ENCODE results near the gene S100A2. TPM values are rescaled to one million over a fixed set of nuclear protein-coding genes. Genes with fewer than 3 reads are reported as not detected.
A peak's percentile ranks its signal among the peaks of the same experiment; 100 is the strongest.

Gene S100A2
- total RNA-seq, 1 experiment from 2014 or later = 147 TPM

DNA sequence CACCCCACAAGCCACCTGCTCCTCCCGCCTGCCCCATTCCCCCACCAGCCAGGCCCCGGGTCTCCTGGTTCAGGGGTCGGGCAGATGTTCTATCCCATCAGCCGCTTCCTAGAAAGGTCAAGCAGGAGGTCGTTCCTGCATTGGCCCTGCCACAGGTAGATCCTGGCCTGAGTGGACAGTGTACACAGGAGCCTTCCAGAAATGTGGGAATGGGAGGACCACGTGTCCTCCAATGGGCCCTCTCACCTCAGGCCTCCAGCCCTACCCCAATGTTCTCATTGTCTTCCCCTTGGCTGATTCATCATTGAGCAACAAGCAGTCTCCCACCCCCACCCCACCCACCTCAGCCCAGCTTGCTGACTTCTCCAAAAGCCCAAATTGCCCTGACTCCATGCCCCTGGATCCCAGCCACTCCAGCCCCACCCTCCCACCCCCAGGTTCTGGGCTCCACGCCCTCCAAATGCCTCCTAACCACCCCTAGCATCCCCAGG, 45.2 kb upstream of the S100A2 start:
- H3F3A ChIP-seq (ENCODE audit: insufficient read depth, low read depth) = peaks cover 59% of the 10 kb centered on the region
- BruUV-seq (replicated peaks) = no TSS peak
- intact Hi-C loops (cut with micrococcal nuclease; ENCODE audit: unreplicated experiment) = no loop called here
- ChIA-PET CTCF (interaction anchor here (0.6 to 2.6 kb wide), 2 partner anchors 16 to 24 kb away, joined by 5 to 19 read pairs; partner anchors contain the start of gene S100A13), POLR2A (ENCODE audit: unreplicated experiment) (interaction anchor here (0.6 to 1.6 kb wide), 6 partner anchors 16 to 1663 kb away, joined by 4 to 16 read pairs (median 6); partner anchors contain the start of gene S100A13)
- H3K79me2 ChIP-seq (ENCODE audit: low read depth) = peaks cover 69% of the 10 kb centered on the region
- peak overlapping the region; percentile 96 for H3K27ac ChIP-seq
- TF ChIP-seq CTCF (conservative IDR thresholded peaks at IDR 0.05) (no peak), EZH2 (IDR thresholded peaks at IDR 0.05; ENCODE audit: low read depth) (no peak)
- H4K20me1 ChIP-seq (ENCODE audit: insufficient read depth) = no peaks in the 10 kb centered on the region
- no peaks in the 10 kb centered on the region for H3K9me2 ChIP-seq (ENCODE audit: insufficient read depth)
- peak overlapping the region; percentile 89; the same call in 1 of the 2 replicates for H3K4me3 ChIP-seq
- no peak overlapping the region for H2AFZ ChIP-seq
- peak overlapping the region; percentile 84 for H3K4me2 ChIP-seq
- peaks cover 20% of the 10 kb centered on the region for H3K36me3 ChIP-seq (ENCODE audit: low read depth)
- H3K4me1 ChIP-seq (replicated peaks; ENCODE audit: insufficient read depth) = peaks cover 71% of the 10 kb centered on the region
- no peaks in the 10 kb centered on the region for H3K9me3 ChIP-seq (ENCODE audit: insufficient read depth, low read depth)
- DNase-seq = peak; percentile 46 to 61
- H3K27me3 ChIP-seq (ENCODE audit: insufficient read depth, low read depth) = no peaks in the 10 kb centered on the region

GRCh38 chr1:153610334-153610733, 44.7 kb upstream of the S100A2 start:
- POLR2A ChIA-PET (ENCODE audit: unreplicated experiment) = interaction anchor here (0.6 to 1.6 kb wide), 5 partner anchors 17 to 1663 kb away, joined by 4 to 16 read pairs (median 6); partner anchors contain the start of gene S100A13

DNA sequence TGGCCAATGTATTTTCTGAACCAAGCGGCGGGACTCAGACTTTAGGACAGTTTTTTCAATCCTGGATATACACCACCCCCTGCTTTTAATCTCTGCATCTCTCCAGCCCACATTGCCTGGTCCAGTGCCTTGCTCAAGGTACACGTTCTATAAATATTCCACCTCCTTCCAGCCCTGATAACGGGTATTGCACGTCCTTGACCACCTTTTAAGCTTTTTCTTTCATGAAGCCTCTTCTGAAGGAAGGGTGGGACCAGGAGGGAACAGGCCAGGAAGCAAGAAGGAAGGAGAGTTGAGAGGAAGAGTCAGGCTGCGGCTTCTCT, 43.9 kb upstream of the S100A2 start:
- Histone ChIP-seq H3F3A (ENCODE audit: insufficient read depth, low read depth) (peaks cover 68% of the 10 kb centered on the region), H3K79me2 (ENCODE audit: low read depth) (peaks cover 56% of the 10 kb centered on the region), H3K4me3 (peak overlapping the region; percentile 56), H4K20me1 (ENCODE audit: insufficient read depth) (no peaks in the 10 kb centered on the region), H3K27me3 (ENCODE audit: insufficient read depth, low read depth) (no peaks in the 10 kb centered on the region), H3K4me2 (peak overlapping the region; percentile 84), H2AFZ (0 out of 2 replicates have a peak overlapping the region, but pooled peaks have one; percentile 25), H3K4me1 (replicated peaks; ENCODE audit: insufficient read depth) (peaks cover 58% of the 10 kb centered on the region), H3K27ac (peak overlapping the region; percentile 96), H3K36me3 (ENCODE audit: low read depth) (peaks cover 23% of the 10 kb centered on the region), H3K9me2 (ENCODE audit: insufficient read depth) (no peaks in the 10 kb centered on the region), H3K9me3 (ENCODE audit: insufficient read depth, low read depth) (no peaks in the 10 kb centered on the region)
- BruUV-seq (replicated peaks) = TSS peak; percentile 81
- ChIA-PET CTCF (no interaction called here), POLR2A (ENCODE audit: unreplicated experiment) (interaction anchor here (1.6 kb wide), 1 partner anchor 43 kb away, joined by 6 read pairs; no protein-coding TSS in a partner anchor)
- intact Hi-C loops (cut with micrococcal nuclease; ENCODE audit: unreplicated experiment) = loop anchor here (1.0 kb wide), 1 partner anchor 93 kb away; no protein-coding TSS in a partner anchor
- DNase-seq = no peak
- TF ChIP-seq EZH2 (IDR thresholded peaks at IDR 0.05; ENCODE audit: low read depth) (no peak), CTCF (conservative IDR thresholded peaks at IDR 0.05) (no peak)

More at GRCh38 chr1:153610334-153610733, 44.7 kb upstream of the S100A2 start:
- DNase-seq = peak; percentile 65 to 85
- peaks cover 66% of the 10 kb centered on the region for H3K4me1 ChIP-seq (replicated peaks; ENCODE audit: insufficient read depth)
- TF ChIP-seq CTCF (conservative IDR thresholded peaks at IDR 0.05) = no peak
- H3K27me3 ChIP-seq (ENCODE audit: insufficient read depth, low read depth) = no peaks in the 10 kb centered on the region
- peaks cover 63% of the 10 kb centered on the region for H3K79me2 ChIP-seq (ENCODE audit: low read depth)
- peak overlapping the region; percentile 96 for H3K27ac ChIP-seq
- intact Hi-C loops (cut with micrococcal nuclease; ENCODE audit: unreplicated experiment) = no loop called here
- peaks cover 20% of the 10 kb centered on the region for H3K36me3 ChIP-seq (ENCODE audit: low read depth)
- no peaks in the 10 kb centered on the region for H3K9me3 ChIP-seq (ENCODE audit: insufficient read depth, low read depth)
- no peaks in the 10 kb centered on the region for H3K9me2 ChIP-seq (ENCODE audit: insufficient read depth)
- CTCF ChIA-PET = interaction anchor here (0.5 kb wide), 1 partner anchor 1583 kb away, joined by 5 read pairs; no protein-coding TSS in a partner anchor
- no TSS peak for BruUV-seq (replicated peaks)
- peak overlapping the region; percentile 56 for H3K4me3 ChIP-seq
- peak overlapping the region; percentile 84 for H3K4me2 ChIP-seq
- no peaks in the 10 kb centered on the region for H4K20me1 ChIP-seq (ENCODE audit: insufficient read depth)
- peaks cover 64% of the 10 kb centered on the region for H3F3A ChIP-seq (ENCODE audit: insufficient read depth, low read depth)
- H2AFZ ChIP-seq = no peak overlapping the region

Measured in PC-9 (cell line).